ENCODE measurements around the gene HELLS. TPM values are rescaled to one million over a fixed set of nuclear protein-coding genes. Genes with fewer than 3 reads are reported as not detected.

Gene HELLS
- total RNA-seq, 1 donor from 2014 or later, result 11.7 TPM

DNA sequence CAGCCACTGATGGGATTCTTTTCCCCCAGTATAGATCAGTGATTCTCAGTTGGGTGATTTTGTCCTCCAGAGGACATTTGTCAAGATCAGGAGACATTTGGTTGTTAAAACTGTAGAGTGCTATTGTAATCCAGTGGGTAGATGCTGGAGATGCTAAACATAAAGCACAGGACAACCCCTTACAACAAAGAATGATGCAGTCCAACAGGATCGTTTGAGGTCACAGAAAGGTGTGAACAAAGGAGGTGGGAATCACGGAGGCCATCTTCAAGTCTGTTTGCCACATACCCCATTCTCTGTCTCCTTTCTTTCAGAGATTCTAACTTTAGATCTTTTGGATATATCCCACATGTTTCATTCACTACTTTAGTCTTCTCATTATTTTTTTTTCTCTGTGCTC lies 69.0 kb downstream of the HELLS start:
- H3K4me3 Mint-ChIP-seq (ENCODE audit: unreplicated experiment), result no peak overlapping the region

DNA sequence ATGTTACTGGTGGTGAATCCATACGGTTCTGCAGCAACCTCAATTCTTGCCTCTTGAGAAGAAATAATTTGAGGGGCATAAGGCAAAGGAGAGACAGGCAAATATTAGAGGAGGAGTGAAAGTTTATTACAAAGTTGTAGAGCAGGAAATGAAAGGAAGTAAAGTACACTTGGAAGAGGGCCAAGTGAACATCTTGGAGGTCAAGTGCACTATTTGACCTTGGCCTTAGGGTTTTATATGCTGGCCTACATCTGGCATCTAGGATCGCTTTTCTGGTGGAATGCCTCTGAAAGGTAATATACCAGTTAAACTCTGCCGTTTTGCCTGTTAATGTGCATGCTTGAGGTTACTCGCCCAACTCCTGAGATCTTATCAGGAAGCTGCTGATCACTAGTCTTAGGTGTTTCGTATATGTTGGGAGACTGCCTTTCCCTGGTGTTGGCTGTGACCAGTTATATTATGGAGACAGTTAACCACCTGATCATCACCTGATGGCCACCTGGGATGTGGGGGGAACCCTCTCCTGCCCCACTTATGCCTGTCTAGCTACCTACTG lies 71.9 kb downstream of the HELLS start:
- DNase-seq (ENCODE audit: low spot score), result no peak
- Mint-ChIP-seq H3K9me3 (ENCODE audit: low read depth) (no peaks in the 10 kb centered on the region), H3K27me3 (ENCODE audit: low read depth) (no peaks in the 10 kb centered on the region), H3K4me3 (ENCODE audit: unreplicated experiment) (no peak overlapping the region), H3K36me3 (ENCODE audit: low read depth) (no peaks in the 10 kb centered on the region), H3K4me1 (ENCODE audit: low read depth) (no peaks in the 10 kb centered on the region), H3K27ac (ENCODE audit: unreplicated experiment) (no peak overlapping the region)
- TF ChIP-seq, protein P1, sequence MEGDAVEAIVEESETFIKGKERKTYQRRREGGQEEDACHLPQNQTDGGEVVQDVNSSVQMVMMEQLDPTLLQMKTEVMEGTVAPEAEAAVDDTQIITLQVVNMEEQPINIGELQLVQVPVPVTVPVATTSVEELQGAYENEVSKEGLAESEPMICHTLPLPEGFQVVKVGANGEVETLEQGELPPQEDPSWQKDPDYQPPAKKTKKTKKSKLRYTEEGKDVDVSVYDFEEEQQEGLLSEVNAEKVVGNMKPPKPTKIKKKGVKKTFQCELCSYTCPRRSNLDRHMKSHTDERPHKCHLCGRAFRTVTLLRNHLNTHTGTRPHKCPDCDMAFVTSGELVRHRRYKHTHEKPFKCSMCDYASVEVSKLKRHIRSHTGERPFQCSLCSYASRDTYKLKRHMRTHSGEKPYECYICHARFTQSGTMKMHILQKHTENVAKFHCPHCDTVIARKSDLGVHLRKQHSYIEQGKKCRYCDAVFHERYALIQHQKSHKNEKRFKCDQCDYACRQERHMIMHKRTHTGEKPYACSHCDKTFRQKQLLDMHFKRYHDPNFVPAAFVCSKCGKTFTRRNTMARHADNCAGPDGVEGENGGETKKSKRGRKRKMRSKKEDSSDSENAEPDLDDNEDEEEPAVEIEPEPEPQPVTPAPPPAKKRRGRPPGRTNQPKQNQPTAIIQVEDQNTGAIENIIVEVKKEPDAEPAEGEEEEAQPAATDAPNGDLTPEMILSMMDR (IDR thresholded peaks at IDR 0.05), result no peak

More for the DNA sequence above, 69.0 kb downstream of the HELLS start:
- peaks cover 3% of the 10 kb centered on the region for H3K36me3 Mint-ChIP-seq (ENCODE audit: low read depth)
- H3K27ac Mint-ChIP-seq (ENCODE audit: unreplicated experiment), result no peak overlapping the region
- H3K27me3 Mint-ChIP-seq (ENCODE audit: low read depth), result no peaks in the 10 kb centered on the region
- DNase-seq (ENCODE audit: low spot score), result no peak
- H3K4me1 Mint-ChIP-seq (ENCODE audit: low read depth), result no peaks in the 10 kb centered on the region
- H3K9me3 Mint-ChIP-seq (ENCODE audit: low read depth), result no peaks in the 10 kb centered on the region
- TF ChIP-seq, protein P1 (IDR thresholded peaks at IDR 0.05), result no peak

DNA sequence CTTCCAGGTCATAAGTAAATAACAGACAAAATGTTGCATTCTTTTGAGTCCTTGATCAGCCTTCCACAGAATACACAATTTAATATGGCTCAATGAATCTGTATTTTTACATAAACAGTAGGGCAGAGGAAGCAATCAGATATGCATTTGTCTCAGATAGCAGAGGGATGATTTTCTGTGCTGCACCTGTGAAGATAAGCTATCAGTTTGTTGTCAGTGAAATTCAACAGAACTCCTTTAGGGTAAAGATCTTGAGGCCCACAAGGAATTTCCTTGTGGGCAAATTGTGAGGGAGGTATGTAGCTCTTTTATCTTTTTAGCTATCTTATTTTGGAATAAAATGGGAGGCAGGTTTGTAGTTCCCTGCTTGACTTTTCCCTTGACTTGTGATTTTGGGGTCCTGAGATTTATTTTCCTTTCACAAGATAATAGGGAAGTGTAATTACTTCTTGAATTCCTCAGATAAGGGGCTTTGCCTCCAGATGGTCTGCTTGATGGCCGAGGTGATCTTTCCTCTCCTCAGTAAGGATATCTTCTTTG lies 77.1 kb downstream of the HELLS start:
- no peak for DNase-seq (ENCODE audit: low spot score)
- no peak overlapping the region for H3K4me3 Mint-ChIP-seq (ENCODE audit: unreplicated experiment)
- no peaks in the 10 kb centered on the region for H3K9me3 Mint-ChIP-seq (ENCODE audit: low read depth)
- no peak overlapping the region for H3K27ac Mint-ChIP-seq (ENCODE audit: unreplicated experiment)
- H3K4me1 Mint-ChIP-seq (ENCODE audit: low read depth), result no peaks in the 10 kb centered on the region
- peaks cover 2% of the 10 kb centered on the region for H3K36me3 Mint-ChIP-seq (ENCODE audit: low read depth)
- no peaks in the 10 kb centered on the region for H3K27me3 Mint-ChIP-seq (ENCODE audit: low read depth)
- TF ChIP-seq, protein P1 (IDR thresholded peaks at IDR 0.05), result no peak

DNA sequence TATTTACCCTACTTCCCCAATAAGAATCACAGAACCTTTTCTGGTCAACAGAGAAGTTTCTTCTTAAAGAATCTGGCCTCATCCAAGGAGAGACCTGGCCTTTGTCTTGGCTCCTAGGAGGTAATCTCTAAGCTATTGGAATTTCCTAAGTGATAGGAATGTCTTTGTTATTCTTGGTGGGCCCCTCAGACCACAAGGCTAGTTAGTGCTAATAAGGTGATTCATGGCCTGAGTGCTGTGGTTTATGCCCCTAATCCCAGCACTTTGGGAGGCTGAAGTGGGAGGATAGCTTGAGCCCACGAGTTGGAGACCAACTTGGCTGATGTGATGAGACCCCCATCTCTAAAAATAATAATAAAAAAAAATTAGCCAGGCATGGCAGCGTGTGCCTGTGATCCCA lies 78.0 kb downstream of the HELLS start:
- TF ChIP-seq, protein P1 (IDR thresholded peaks at IDR 0.05), result no peak
- Mint-ChIP-seq H3K4me3 (ENCODE audit: unreplicated experiment) (no peak overlapping the region), H3K4me1 (ENCODE audit: low read depth) (no peaks in the 10 kb centered on the region), H3K27me3 (ENCODE audit: low read depth) (no peaks in the 10 kb centered on the region), H3K9me3 (ENCODE audit: low read depth) (no peaks in the 10 kb centered on the region), H3K36me3 (ENCODE audit: low read depth) (peaks cover 2% of the 10 kb centered on the region), H3K27ac (ENCODE audit: unreplicated experiment) (no peak overlapping the region)
- DNase-seq (ENCODE audit: low spot score), result no peak

DNA sequence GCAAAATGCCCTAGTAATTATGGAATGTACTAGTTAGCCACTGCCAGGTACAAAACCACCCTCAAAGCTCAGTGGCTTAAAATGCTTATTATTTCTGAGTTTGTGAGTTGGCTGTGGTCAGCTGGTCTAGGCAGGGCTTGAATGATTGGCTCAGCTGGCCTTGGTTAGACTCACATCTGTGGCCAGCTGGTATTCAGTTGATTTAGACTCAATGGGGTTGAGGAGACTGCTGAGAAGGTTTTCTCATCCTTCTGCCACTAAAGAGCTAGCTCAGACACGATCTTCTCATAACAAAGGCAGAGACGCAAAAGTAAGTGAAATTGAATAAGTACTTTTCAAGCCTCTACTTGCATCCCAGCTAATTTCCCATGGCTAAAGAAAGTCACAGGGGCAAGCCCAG lies 80.9 kb downstream of the HELLS start:
- peaks cover 2% of the 10 kb centered on the region for H3K36me3 Mint-ChIP-seq (ENCODE audit: low read depth)
- no peak overlapping the region for H3K27ac Mint-ChIP-seq (ENCODE audit: unreplicated experiment)
- H3K9me3 Mint-ChIP-seq (ENCODE audit: low read depth), result no peaks in the 10 kb centered on the region
- no peaks in the 10 kb centered on the region for H3K4me1 Mint-ChIP-seq (ENCODE audit: low read depth)
- H3K27me3 Mint-ChIP-seq (ENCODE audit: low read depth), result no peaks in the 10 kb centered on the region
- no peak overlapping the region for H3K4me3 Mint-ChIP-seq (ENCODE audit: unreplicated experiment)
- DNase-seq (ENCODE audit: low spot score), result no peak
- TF ChIP-seq, protein P1 (IDR thresholded peaks at IDR 0.05), result no peak

Data from chondrocyte (in vitro differentiated cells).